K562 (cell line): ENCODE measurements around the gene PCK2.

Experiments used
- ZNF23 ChIP-seq: fragments of 250-450 bp; sonication (Bioruptor Pico); IDR thresholded peaks from 2 replicates; pipeline ENCODE4 v1.4.0; 2020; ENCODE audit warnings: mild to moderate bottlenecking
- TF ChIP-seq, protein P1 (sequence below): sonication (generic); formaldehyde crosslinking; IDR thresholded peaks from 2 replicates; pipeline ENCODE4 v1.8.0; 2022; ENCODE audit warnings: mild to moderate bottlenecking, missing genetic modification reagents, borderline replicate concordance
- TF ChIP-seq, protein P2 (sequence below), 3 experiments: IDR thresholded peaks in 2 of 3; conservative IDR thresholded peaks in 1 of 3; 2 replicates each; pipeline ENCODE4 v1.5.1; 2011 to 2012; ENCODE audit warnings: low read length in 3 of 3, mild to moderate bottlenecking in 3 of 3, control low read depth in 2 of 3, improper control_type of control experiment in 1 of 3, inconsistent platforms in 1 of 3, low read depth in 1 of 3, mixed read lengths in 1 of 3, moderate library complexity in 1 of 3; ENCODE audit not compliant: insufficient read depth in 2 of 3
- TF ChIP-seq, protein P3 (sequence below): fragments of 250-450 bp; sonication (Bioruptor Pico); IDR thresholded peaks from 2 replicates; pipeline ENCODE4 v1.4.0; 2020; ENCODE audit warnings: mild to moderate bottlenecking, moderate library complexity

DNA sequence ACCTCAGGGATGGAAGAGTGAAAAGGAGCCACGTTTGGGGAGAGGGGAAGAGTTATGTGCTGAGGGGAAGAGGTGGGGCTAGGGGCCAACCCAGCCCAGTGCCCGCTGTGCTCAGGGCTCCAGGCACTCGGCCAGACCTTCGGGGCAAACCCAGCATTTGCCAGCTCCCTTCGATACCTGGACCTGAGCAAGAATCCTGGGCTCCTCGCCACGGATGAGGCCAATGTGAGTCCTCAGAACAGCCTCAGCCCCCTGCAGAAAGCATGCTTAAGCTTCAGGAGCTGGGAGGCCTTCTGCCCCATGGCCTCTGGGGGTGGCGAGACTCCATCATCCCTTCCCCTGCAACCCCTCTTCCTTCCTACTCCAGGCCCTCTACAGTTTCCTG lies 37.3 kb upstream of the PCK2 start:
- TF ChIP-seq, protein P1, sequence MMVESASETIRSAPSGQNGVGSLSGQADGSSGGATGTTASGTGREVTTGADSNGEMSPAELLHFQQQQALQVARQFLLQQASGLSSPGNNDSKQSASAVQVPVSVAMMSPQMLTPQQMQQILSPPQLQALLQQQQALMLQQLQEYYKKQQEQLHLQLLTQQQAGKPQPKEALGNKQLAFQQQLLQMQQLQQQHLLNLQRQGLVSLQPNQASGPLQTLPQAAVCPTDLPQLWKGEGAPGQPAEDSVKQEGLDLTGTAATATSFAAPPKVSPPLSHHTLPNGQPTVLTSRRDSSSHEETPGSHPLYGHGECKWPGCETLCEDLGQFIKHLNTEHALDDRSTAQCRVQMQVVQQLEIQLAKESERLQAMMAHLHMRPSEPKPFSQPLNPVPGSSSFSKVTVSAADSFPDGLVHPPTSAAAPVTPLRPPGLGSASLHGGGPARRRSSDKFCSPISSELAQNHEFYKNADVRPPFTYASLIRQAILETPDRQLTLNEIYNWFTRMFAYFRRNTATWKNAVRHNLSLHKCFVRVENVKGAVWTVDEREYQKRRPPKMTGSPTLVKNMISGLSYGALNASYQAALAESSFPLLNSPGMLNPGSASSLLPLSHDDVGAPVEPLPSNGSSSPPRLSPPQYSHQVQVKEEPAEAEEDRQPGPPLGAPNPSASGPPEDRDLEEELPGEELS: no peak
- TF ChIP-seq, protein P2, sequence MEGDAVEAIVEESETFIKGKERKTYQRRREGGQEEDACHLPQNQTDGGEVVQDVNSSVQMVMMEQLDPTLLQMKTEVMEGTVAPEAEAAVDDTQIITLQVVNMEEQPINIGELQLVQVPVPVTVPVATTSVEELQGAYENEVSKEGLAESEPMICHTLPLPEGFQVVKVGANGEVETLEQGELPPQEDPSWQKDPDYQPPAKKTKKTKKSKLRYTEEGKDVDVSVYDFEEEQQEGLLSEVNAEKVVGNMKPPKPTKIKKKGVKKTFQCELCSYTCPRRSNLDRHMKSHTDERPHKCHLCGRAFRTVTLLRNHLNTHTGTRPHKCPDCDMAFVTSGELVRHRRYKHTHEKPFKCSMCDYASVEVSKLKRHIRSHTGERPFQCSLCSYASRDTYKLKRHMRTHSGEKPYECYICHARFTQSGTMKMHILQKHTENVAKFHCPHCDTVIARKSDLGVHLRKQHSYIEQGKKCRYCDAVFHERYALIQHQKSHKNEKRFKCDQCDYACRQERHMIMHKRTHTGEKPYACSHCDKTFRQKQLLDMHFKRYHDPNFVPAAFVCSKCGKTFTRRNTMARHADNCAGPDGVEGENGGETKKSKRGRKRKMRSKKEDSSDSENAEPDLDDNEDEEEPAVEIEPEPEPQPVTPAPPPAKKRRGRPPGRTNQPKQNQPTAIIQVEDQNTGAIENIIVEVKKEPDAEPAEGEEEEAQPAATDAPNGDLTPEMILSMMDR (IDR thresholded peaks at IDR 0.05 in 2 of 3, conservative IDR thresholded peaks at IDR 0.05 in 1 of 3; ENCODE audit: insufficient read depth in 2 of 3, low read depth in 1 of 3, low read length in 3 of 3): no peak
- TF ChIP-seq, protein P3, sequence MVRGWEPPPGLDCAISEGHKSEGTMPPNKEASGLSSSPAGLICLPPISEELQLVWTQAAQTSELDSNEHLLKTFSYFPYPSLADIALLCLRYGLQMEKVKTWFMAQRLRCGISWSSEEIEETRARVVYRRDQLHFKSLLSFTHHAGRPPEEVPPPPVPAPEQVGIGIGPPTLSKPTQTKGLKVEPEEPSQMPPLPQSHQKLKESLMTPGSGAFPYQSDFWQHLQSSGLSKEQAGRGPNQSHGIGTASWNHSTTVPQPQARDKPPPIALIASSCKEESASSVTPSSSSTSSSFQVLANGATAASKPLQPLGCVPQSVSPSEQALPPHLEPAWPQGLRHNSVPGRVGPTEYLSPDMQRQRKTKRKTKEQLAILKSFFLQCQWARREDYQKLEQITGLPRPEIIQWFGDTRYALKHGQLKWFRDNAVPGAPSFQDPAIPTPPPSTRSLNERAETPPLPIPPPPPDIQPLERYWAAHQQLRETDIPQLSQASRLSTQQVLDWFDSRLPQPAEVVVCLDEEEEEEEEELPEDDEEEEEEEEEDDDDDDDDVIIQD (CRISPR knock-in tag): no peak
- no peak for TF ChIP-seq ZNF23 (CRISPR knock-in tag)
